ENCODE results near the gene ST3GAL5.

Gene ST3GAL5

GRCh38 chr2:85813982-85814801 lies 74.6 kb downstream of the ST3GAL5 start:
- Histone ChIP-seq H3K27me3 (ENCODE audit: insufficient read depth, low read depth, severe bottlenecking) (no peaks in the 10 kb centered on the region), H3K36me3 (no peaks in the 10 kb centered on the region), H3K9me3 (ENCODE audit: severe bottlenecking) (no peaks in the 10 kb centered on the region), H3K4me3 (ENCODE audit: low read depth, low read length) (no peak overlapping the region), H3K27ac (no peak overlapping the region)
- peak; percentile 99 for TF ChIP-seq CTCF (IDR thresholded peaks at IDR 0.05; ENCODE audit: low read depth, low read length)
- DNase-seq: peak; percentile 91

- Histone ChIP-seq H3K36me3 (no peaks in the 10 kb centered on the region), H3K27ac (no peak overlapping the region), H3K4me3 (ENCODE audit: low read depth, low read length) (no peak overlapping the region), H3K27me3 (ENCODE audit: insufficient read depth, low read depth, severe bottlenecking) (no peaks in the 10 kb centered on the region), H3K9me3 (ENCODE audit: severe bottlenecking) (no peaks in the 10 kb centered on the region)
- no peak for DNase-seq
- TF ChIP-seq CTCF (IDR thresholded peaks at IDR 0.05; ENCODE audit: low read depth, low read length): no peak
Measured at GRCh38 chr2:85813211-85813981, 75.4 kb downstream of the ST3GAL5 start.

- no peaks in the 10 kb centered on the region for H3K36me3 ChIP-seq
- H3K9me3 ChIP-seq (ENCODE audit: severe bottlenecking): no peaks in the 10 kb centered on the region
- no peak overlapping the region for H3K4me3 ChIP-seq (ENCODE audit: low read depth, low read length)
- TF ChIP-seq CTCF (IDR thresholded peaks at IDR 0.05; ENCODE audit: low read depth, low read length): no peak
- DNase-seq: no peak
- H3K27ac ChIP-seq: no peak overlapping the region
- no peaks in the 10 kb centered on the region for H3K27me3 ChIP-seq (ENCODE audit: insufficient read depth, low read depth, severe bottlenecking)
Measured at GRCh38 chr2:85812094-85812735, 76.6 kb downstream of the ST3GAL5 start.

- no peak for DNase-seq
- Histone ChIP-seq H3K36me3 (no peaks in the 10 kb centered on the region), H3K27ac (peak overlapping the region; percentile 77), H3K9me3 (ENCODE audit: severe bottlenecking) (no peaks in the 10 kb centered on the region), H3K27me3 (ENCODE audit: insufficient read depth, low read depth, severe bottlenecking) (no peaks in the 10 kb centered on the region), H3K4me3 (ENCODE audit: low read depth, low read length) (no peak overlapping the region)
- no peak for TF ChIP-seq CTCF (IDR thresholded peaks at IDR 0.05; ENCODE audit: low read depth, low read length)
Measured at GRCh38 chr2:85811180-85812093, 77.4 kb downstream of the ST3GAL5 start.
